ENCODE results near the gene OSBPL8.

OSBPL8 gene

DNA sequence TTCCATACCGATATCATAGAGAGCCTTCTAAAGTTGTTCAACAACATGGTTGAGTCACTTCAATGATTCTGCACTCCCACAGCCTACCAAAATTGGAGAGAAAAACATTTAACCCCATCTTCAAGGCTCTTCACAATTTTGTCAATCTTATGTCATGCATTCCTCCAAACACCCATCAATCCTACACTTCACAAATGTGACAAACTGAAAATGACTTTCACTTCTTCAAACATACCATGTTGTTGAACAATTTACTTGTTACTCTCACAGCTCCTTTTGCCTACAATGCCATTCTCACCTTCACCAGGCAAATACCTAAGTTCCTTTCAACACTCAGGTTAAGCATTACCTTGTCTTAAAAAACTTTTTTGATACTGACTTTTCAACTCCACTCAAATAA lies 88.0 kb downstream of the OSBPL8 start:
- TF ChIP-seq, protein P1, sequence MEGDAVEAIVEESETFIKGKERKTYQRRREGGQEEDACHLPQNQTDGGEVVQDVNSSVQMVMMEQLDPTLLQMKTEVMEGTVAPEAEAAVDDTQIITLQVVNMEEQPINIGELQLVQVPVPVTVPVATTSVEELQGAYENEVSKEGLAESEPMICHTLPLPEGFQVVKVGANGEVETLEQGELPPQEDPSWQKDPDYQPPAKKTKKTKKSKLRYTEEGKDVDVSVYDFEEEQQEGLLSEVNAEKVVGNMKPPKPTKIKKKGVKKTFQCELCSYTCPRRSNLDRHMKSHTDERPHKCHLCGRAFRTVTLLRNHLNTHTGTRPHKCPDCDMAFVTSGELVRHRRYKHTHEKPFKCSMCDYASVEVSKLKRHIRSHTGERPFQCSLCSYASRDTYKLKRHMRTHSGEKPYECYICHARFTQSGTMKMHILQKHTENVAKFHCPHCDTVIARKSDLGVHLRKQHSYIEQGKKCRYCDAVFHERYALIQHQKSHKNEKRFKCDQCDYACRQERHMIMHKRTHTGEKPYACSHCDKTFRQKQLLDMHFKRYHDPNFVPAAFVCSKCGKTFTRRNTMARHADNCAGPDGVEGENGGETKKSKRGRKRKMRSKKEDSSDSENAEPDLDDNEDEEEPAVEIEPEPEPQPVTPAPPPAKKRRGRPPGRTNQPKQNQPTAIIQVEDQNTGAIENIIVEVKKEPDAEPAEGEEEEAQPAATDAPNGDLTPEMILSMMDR (IDR thresholded peaks at IDR 0.05; ENCODE audit: insufficient read depth, missing control alignments), result no peak
- no peak for DNase-seq (ENCODE audit: insufficient read length, low spot score)
- FAIRE-seq, result no peak

DNA sequence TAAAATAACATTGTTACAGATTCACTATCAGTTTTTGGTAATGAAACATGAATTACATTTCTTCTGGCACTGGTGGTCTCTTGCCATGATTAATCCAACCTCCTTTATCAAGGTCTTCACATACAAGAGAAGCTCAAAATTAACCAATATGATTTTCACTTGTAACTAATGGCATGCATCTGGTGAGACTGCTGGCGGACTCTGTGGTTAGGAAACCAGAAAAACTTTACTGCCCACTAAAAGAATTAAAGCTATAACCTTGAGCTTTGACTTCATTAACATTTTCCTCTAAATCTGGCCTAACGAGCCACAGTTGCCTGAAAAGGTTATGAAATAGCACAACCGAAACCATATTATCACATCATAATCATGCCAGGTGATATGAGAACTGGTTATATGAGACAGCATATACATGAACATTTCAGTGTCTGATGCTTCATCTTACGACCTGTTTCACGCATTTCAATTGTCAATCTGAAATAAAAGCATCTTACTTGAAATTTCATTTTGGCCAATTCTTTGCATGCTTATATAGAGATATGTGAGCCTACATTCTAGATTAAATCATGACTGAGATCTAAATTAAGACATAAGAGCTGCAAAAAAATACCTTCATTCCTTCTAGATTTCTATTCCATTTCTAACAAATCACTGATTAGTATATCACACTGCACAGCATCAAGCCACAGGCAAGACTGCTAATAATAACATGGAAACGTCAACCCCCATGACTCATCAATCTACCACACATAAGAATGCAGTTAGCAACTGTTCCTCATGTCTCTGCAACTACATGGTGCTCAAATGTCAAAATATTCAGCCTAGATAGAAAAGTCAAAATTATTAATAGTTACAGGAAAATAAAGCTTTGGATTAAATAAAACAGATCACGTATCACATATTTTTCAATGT lies 89.3 kb downstream of the OSBPL8 start:
- TF ChIP-seq, protein P1 (IDR thresholded peaks at IDR 0.05; ENCODE audit: insufficient read depth, missing control alignments), result no peak
- FAIRE-seq, result peak; percentile 74

DNA sequence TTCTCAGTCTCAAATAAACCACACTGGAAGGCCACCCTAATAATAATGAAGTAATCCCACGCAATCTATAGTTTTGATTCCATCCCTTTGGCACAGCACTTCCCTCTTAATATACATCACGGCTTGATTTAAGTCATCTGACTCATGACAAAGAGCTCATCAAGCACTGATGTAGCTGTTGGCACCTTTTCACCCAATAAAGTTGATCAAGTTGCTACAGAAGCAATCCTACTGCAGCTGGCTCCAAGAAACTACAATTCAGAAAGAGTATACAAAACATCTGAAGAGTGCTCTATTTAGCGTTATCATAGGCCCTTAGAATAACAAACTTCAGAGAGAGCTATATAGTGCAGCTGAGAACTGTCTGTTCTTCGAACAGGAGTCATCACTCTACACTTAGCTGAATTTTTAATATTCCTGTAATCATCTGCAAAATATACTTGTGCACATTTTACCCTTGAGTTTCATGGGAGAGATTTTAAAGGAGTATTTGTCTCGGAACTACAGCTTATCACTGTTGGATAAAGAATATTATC lies 94.9 kb downstream of the OSBPL8 start:
- FAIRE-seq (no peak), DNase-seq (ENCODE audit: insufficient read length, low spot score) (no peak)
- TF ChIP-seq, protein P1 (IDR thresholded peaks at IDR 0.05; ENCODE audit: insufficient read depth, missing control alignments), result no peak

More for the DNA sequence above, 89.3 kb downstream of the OSBPL8 start:
- no peak for DNase-seq (ENCODE audit: insufficient read length, low spot score)

DNA sequence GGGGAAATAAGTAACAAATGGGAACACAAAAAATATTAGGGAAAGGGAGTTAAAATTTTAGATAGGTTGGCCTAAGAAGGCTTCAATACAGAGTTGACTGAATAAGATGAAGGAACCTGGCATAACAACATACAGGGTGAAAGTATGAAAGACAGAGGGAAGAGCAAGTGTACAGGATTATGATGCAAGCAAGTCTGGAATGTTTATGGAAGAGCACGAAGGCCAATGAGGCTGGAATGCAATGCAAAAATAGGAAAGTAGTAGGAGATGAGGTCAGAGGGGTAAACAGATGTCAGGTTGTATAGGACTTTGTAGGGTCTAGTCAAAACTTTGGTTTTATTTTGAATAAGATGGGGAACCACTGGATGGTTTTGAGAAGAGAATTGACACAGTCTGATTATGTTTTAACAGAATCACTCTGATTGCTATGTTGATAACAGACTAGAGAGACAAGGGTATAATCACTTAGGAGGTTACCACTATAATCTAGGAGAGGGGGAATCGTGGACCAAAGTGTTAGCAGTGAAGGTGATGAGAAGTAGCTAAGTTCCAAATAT lies 96.8 kb downstream of the OSBPL8 start:
- no peak for DNase-seq (ENCODE audit: insufficient read length, low spot score)
- FAIRE-seq, result no peak
- TF ChIP-seq, protein P1 (IDR thresholded peaks at IDR 0.05; ENCODE audit: insufficient read depth, missing control alignments), result no peak

DNA sequence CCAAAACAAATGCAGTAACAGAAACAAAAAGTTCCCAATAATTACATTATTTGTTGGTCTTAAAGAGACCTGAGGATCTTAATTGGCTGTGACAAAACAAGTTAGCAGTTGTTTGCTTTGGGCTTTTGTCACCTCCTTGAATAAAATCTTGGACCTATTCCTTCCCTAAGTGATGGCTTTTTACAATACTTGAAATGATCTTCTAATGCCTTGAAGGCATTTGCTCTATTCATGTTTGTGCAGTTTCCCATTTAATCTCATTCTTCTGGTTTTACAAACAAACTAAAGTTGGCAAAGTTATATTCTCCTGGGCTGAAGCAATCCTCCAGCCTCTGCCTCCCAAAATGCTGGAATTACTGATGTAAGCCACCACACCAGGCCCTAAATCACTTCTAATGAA lies 98.8 kb downstream of the OSBPL8 start:
- no peak for FAIRE-seq
- DNase-seq (ENCODE audit: insufficient read length, low spot score), result no peak
- TF ChIP-seq, protein P1 (IDR thresholded peaks at IDR 0.05; ENCODE audit: insufficient read depth, missing control alignments), result no peak

DNA sequence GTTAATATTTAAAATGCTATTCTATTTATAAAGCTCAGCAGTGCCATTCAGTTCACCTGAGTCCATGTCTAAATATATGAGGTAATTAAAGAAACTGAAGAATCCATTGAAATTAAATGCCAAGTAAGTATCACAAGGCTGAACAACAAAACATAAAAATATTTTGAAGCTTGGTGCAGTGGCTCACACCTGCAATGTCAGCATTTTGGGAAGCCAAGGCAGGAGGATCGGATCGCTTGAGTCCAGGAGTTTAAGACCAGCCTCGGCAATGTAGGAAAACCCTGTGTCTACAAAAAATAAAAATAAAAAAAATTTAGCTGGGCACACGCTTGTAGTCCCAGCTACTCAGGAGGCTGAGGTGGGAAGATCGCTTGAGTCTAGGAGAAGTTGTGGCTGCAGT lies 101.8 kb downstream of the OSBPL8 start:
- TF ChIP-seq, protein P1 (IDR thresholded peaks at IDR 0.05; ENCODE audit: insufficient read depth, missing control alignments), result no peak
- DNase-seq (ENCODE audit: insufficient read length, low spot score) (no peak), FAIRE-seq (no peak)

DNA sequence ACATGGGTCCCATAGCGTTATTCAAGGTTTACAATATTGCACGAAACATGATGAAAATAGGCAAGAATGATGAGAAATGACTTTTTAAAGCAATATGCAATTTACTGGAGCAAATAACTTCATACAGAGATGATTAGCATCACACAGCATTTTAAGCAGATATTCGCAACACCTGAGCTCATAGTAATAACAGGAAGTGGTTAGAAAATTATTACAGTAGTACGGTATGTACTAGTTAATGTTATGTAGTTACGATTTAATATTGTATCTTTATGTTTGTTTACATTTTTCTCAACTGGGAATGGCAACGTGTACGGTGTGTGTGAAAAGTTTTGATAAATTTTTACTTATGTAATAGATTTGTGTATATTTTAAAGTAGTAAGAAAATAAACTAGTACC lies 102.6 kb downstream of the OSBPL8 start:
- DNase-seq (ENCODE audit: insufficient read length, low spot score) (no peak), FAIRE-seq (no peak)
- TF ChIP-seq, protein P1 (IDR thresholded peaks at IDR 0.05; ENCODE audit: insufficient read depth, missing control alignments), result no peak
